Mesenchymal stem cell (in vitro differentiated cells and primary cell): ENCODE measurements around the gene HDAC2.

Experiments used
- DNase-seq: peaks from one replicate; pipeline ENCODE4 v3.0.0-alpha.2; 2013
- H2AFZ ChIP-seq: one replicate; pipeline ENCODE4 v1.6.1; 2013; ENCODE audit warnings: low read depth, mild to moderate bottlenecking, control low read depth, inconsistent platforms, low read length, moderate library complexity
- H2AK5ac ChIP-seq: 2 replicates; pipeline ENCODE4 v1.6.1; 2013; ENCODE audit warnings: low read length, moderate library complexity, mild to moderate bottlenecking, inconsistent platforms; ENCODE audit not compliant: severe bottlenecking
- H2BK120ac ChIP-seq: one replicate; pipeline ENCODE4 v1.6.1; 2013; ENCODE audit warnings: low read depth, mild to moderate bottlenecking, inconsistent platforms, low read length, moderate library complexity
- H2BK12ac ChIP-seq, 2 experiments: one replicate each; pipeline ENCODE4 v1.6.1; 2013; ENCODE audit warnings: inconsistent platforms in 2 of 2, low read length in 2 of 2, mild to moderate bottlenecking in 2 of 2, moderate library complexity in 2 of 2, control low read depth in 1 of 2
- H2BK15ac ChIP-seq: one replicate; pipeline ENCODE4 v1.6.1; 2013; ENCODE audit warnings: mild to moderate bottlenecking, low read depth, inconsistent platforms; ENCODE audit not compliant: poor library complexity, severe bottlenecking
- H2BK5ac ChIP-seq: 2 replicates; pipeline ENCODE4 v1.6.1; 2013; ENCODE audit warnings: low read depth, mild to moderate bottlenecking, low read length, control low read depth, inconsistent platforms; ENCODE audit not compliant: poor library complexity, severe bottlenecking
- H3K14ac ChIP-seq, 2 experiments: one replicate each; pipeline ENCODE4 v1.6.1; 2013; ENCODE audit warnings: inconsistent platforms in 2 of 2, low read length in 2 of 2, control low read depth in 1 of 2, mild to moderate bottlenecking in 1 of 2, moderate library complexity in 1 of 2
- H3K18ac ChIP-seq, 2 experiments: one replicate each; pipeline ENCODE4 v1.6.1; 2013; ENCODE audit warnings: inconsistent platforms in 2 of 2, low read length in 2 of 2, control low read depth in 1 of 2, low read depth in 1 of 2, mild to moderate bottlenecking in 1 of 2
- H3K23ac ChIP-seq, 2 experiments: one replicate each; pipeline ENCODE4 v1.6.1; 2013; ENCODE audit warnings: inconsistent platforms in 2 of 2, low read length in 2 of 2, mild to moderate bottlenecking in 2 of 2, moderate library complexity in 2 of 2, control low read depth in 1 of 2
- H3K27ac ChIP-seq: 2 replicates; pipeline ENCODE4 v1.5.1; 2013; ENCODE audit warnings: mild to moderate bottlenecking, moderate library complexity, low read length, control low read depth, inconsistent platforms; ENCODE audit not compliant: poor library complexity, severe bottlenecking
- H3K27me3 ChIP-seq, 2 experiments: 2 replicates each; pipeline versions ENCODE4 v1.6.1 to v1.7.0; 2013; ENCODE audit warnings: low read length in 2 of 2, mild to moderate bottlenecking in 2 of 2, moderate library complexity in 2 of 2, control low read depth in 1 of 2, inconsistent platforms in 1 of 2; ENCODE audit not compliant: control insufficient read depth in 1 of 2, insufficient read depth in 1 of 2
- H3K36me3 ChIP-seq, 2 experiments: 2 replicates each; pipeline versions ENCODE4 v1.6.1 to v1.7.0; 2013; ENCODE audit warnings: low read length in 2 of 2, control low read depth in 1 of 2, inconsistent platforms in 1 of 2, low read depth in 1 of 2, mild to moderate bottlenecking in 1 of 2; ENCODE audit not compliant: insufficient read depth in 2 of 2, control insufficient read depth in 1 of 2
- H3K4ac ChIP-seq, 2 experiments: one replicate each; pipeline ENCODE4 v1.6.1; 2013; ENCODE audit warnings: inconsistent platforms in 2 of 2, low read length in 2 of 2, mild to moderate bottlenecking in 2 of 2, moderate library complexity in 2 of 2, control low read depth in 1 of 2, low read depth in 1 of 2
- H3K4me1 ChIP-seq: 2 replicates; pipeline ENCODE4 v1.6.1; 2013; ENCODE audit warnings: low read depth, low read length, control low read depth; ENCODE audit not compliant: control insufficient read depth, insufficient read depth
- H3K4me2 ChIP-seq: 2 replicates; pipeline ENCODE4 v1.6.1; 2013; ENCODE audit warnings: low read length, mild to moderate bottlenecking, inconsistent platforms; ENCODE audit not compliant: poor library complexity, severe bottlenecking
- H3K4me3 ChIP-seq, 2 experiments: 2 replicates each; pipeline versions ENCODE4 v1.5.1 to v1.7.0; 2013; ENCODE audit warnings: low read length in 2 of 2, mild to moderate bottlenecking in 2 of 2, control low read depth in 1 of 2, low read depth in 1 of 2; ENCODE audit not compliant: insufficient read depth in 1 of 2
- H3K79me1 ChIP-seq: replicated peaks from 2 replicates; pipeline ENCODE4 v1.6.1; 2013; ENCODE audit warnings: mild to moderate bottlenecking, control low read depth, low read length, inconsistent platforms; ENCODE audit not compliant: poor library complexity, severe bottlenecking
- H3K9ac ChIP-seq: 2 replicates; pipeline ENCODE4 v1.7.0; 2013; ENCODE audit warnings: mild to moderate bottlenecking, low read length, moderate library complexity
- H3K9me3 ChIP-seq: 2 replicates; pipeline ENCODE4 v1.7.0; 2013; ENCODE audit warnings: mild to moderate bottlenecking, low read length; ENCODE audit not compliant: control insufficient read depth
- H4K8ac ChIP-seq: one replicate; pipeline ENCODE4 v1.6.1; 2013; ENCODE audit warnings: inconsistent platforms, mild to moderate bottlenecking, low read length, moderate library complexity
- H4K91ac ChIP-seq: one replicate; pipeline ENCODE4 v1.6.1; 2013; ENCODE audit warnings: mild to moderate bottlenecking, low read length, inconsistent platforms
- WGBS: methylation state at CpG from one replicate; pipeline ENCODE4 v1.1.7; 2013; ENCODE audit warnings: mixed read lengths; 5-methylcytosine and 5-hydroxymethylcytosine counted together

HDAC2 gene

DNA sequence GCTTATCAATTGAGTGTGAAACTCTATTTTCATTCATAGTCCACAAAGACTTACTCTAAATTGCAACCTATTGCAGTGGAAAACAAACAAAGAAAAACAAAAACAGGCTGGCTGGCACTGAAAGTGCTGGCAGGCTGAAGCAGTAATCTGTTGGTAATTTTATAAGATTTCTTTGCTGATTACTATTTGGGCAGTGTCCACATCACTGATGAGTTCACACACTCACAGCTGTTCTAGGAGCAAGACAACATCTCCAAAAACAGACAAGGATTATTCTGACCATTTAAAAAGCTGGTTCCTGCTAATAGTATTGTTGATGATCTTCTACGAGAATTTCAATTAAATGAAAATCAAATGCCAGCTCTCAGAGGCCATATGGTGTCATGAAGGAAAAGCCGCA lies 86.9 kb downstream of the HDAC2 start:
- Histone ChIP-seq H3K23ac (no peak overlapping the region), H3K4me1 (no peaks in the 10 kb centered on the region), H2AK5ac (no peak overlapping the region), H3K9me3 (no peaks in the 10 kb centered on the region), H3K27me3 (no peaks in the 10 kb centered on the region), H3K4ac (no peak overlapping the region), H3K9ac (no peak overlapping the region), H3K18ac (no peak overlapping the region), H3K27ac (no peak overlapping the region), H3K14ac (no peak overlapping the region), H2BK12ac (no peak overlapping the region), H2AFZ (no peak overlapping the region), H3K79me1 (no peaks in the 10 kb centered on the region), H3K36me3 (no peaks in the 10 kb centered on the region), H4K8ac (no peak overlapping the region), H3K4me3 (no peak overlapping the region), H2BK5ac (no peak overlapping the region), H2BK120ac (no peak overlapping the region), H3K4me2 (no peak overlapping the region), H4K91ac (no peak overlapping the region), H2BK15ac (no peak overlapping the region)
- WGBS, result 100% methylated on average over 2 of the region's 2 CpGs
- no peak for DNase-seq
